PC-9 (cell line): ENCODE results near the gene PODXL. TPM values are rescaled to one million over a fixed set of nuclear protein-coding genes. Genes with fewer than 3 reads are reported as not detected.

Experiments used
- BruUV-seq: library from RNA; stranded (reverse); fragments of 400-500 nt; replicated peaks from 2 replicates; lab custom pipeline; 2021; lab: Mats Ljungman, UMichigan
- CTCF ChIA-PET: fragments of 300-600 bp; sonication (Branson Sonifier 250); formaldehyde crosslinking; loops from one replicate; lab custom pipeline; 2022; ENCODE audit warnings: antibody characterized with exemption; lab: Charles Lee
- POLR2A ChIA-PET: fragments of 300-600 bp; sonication (Branson Sonifier 250); formaldehyde crosslinking; loops from one replicate; lab custom pipeline; 2022; ENCODE audit warnings: antibody characterized with exemption; ENCODE audit not compliant: unreplicated experiment; lab: Charles Lee
- DNase-seq, 2 experiments: peaks; one replicate each; pipeline versions ENCODE4 v3.0.0 to v3.0.0-alpha.2; 2015 to 2022; ENCODE audit warnings: mixed read lengths in 1 of 2
- H2AFZ ChIP-seq: fragments of 200-600 bp; sonication (generic); 2 replicates; pipeline ENCODE4 v1.8.1; 2017; ENCODE audit warnings: antibody characterized with exemption
- H3F3A ChIP-seq: fragments of 200-600 bp; sonication (generic); 2 replicates; pipeline ENCODE4 v1.8.1; 2017; ENCODE audit warnings: antibody characterized with exemption, mild to moderate bottlenecking, low read depth; ENCODE audit not compliant: insufficient read depth
- H3K27ac ChIP-seq: fragments of 200-600 bp; sonication (generic); 2 replicates; pipeline ENCODE4 v1.6.1; 2016; ENCODE audit warnings: mixed run types
- H3K27me3 ChIP-seq: fragments of 200-600 bp; sonication (generic); 2 replicates; pipeline ENCODE4 v1.6.1; 2016; ENCODE audit warnings: low read depth, mixed run types; ENCODE audit not compliant: insufficient read depth
- H3K36me3 ChIP-seq: fragments of 200-600 bp; sonication (generic); 2 replicates; pipeline ENCODE4 v1.6.1; 2016; ENCODE audit warnings: low read depth, mixed run types
- H3K4me1 ChIP-seq: fragments of 200-600 bp; sonication (generic); replicated peaks from 2 replicates; pipeline ENCODE4 v1.6.1; 2016; ENCODE audit warnings: mixed run types; ENCODE audit not compliant: insufficient read depth
- H3K4me2 ChIP-seq: fragments of 200-600 bp; sonication (generic); 2 replicates; pipeline ENCODE4 v1.6.1; 2017; ENCODE audit warnings: mixed run types
- H3K4me3 ChIP-seq: fragments of 200-600 bp; sonication (generic); 2 replicates; pipeline ENCODE4 v1.6.1; 2016; ENCODE audit warnings: mixed run types
- H3K79me2 ChIP-seq: fragments of 200-600 bp; sonication (generic); 2 replicates; pipeline ENCODE4 v1.6.1; 2017; ENCODE audit warnings: low read depth, mixed run types
- H3K9me2 ChIP-seq: fragments of 200-600 bp; sonication (generic); 2 replicates; pipeline ENCODE4 v1.8.1; 2017; ENCODE audit warnings: mild to moderate bottlenecking; ENCODE audit not compliant: insufficient read depth
- H3K9me3 ChIP-seq: fragments of 200-600 bp; sonication (generic); 2 replicates; pipeline ENCODE4 v1.8.1; 2016; ENCODE audit warnings: low read depth; ENCODE audit not compliant: insufficient read depth
- H4K20me1 ChIP-seq: fragments of 200-600 bp; sonication (generic); 2 replicates; pipeline ENCODE4 v1.8.1; 2017; ENCODE audit not compliant: insufficient read depth
- EZH2 ChIP-seq: fragments of 200-600 bp; sonication (generic); IDR thresholded peaks from 2 replicates; pipeline ENCODE4 v1.8.0; 2017; ENCODE audit warnings: antibody characterized with exemption, low read depth
- intact Hi-C: fragments of 100-400 bp; cut with micrococcal nuclease; formaldehyde crosslinking; loops from one replicate; pipeline ENCODE4 v1.10.0; 2022; ENCODE audit not compliant: unreplicated experiment
- total RNA-seq: library from RNA; stranded (reverse); gene quantifications from 2 replicates; pipeline ENCODE4 v1.2.3, GENCODE V29; 2021
- TF ChIP-seq, protein P1 (sequence below): fragments of 200-600 bp; sonication (generic); conservative IDR thresholded peaks from 2 replicates; pipeline ENCODE4 v1.6.1; 2017; ENCODE audit warnings: mixed run types, antibody characterized with exemption, mild to moderate bottlenecking, moderate library complexity

The PODXL gene
- total RNA-seq, 1 experiment from 2014 or later = 75.3 TPM

DNA sequence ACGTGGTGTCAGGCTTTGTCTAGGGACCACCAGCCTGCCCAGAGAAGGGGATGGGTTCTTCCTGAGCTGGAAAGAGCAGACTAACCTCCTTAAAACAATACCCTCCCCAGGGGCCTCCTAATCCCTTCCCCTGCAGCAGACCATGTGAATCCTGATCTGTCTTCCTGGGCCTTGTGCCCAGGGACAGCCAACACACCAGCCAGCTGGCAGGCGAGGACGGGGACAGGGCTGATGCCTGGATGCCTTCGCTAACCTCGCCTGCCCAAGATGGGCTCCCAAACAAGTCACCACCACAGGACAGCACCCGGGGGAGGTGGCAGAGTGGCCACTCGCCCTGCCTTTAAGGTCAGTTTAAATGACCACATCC, 17.6 kb downstream of the PODXL start:
- H3K27me3 ChIP-seq = no peaks in the 10 kb centered on the region
- intact Hi-C loops = loop anchor here (1.0 to 10.0 kb wide), 4 partner anchors 17 to 644 kb away; partner anchors contain the start of gene PODXL
- no peak for TF ChIP-seq EZH2
- TF ChIP-seq, protein P1, sequence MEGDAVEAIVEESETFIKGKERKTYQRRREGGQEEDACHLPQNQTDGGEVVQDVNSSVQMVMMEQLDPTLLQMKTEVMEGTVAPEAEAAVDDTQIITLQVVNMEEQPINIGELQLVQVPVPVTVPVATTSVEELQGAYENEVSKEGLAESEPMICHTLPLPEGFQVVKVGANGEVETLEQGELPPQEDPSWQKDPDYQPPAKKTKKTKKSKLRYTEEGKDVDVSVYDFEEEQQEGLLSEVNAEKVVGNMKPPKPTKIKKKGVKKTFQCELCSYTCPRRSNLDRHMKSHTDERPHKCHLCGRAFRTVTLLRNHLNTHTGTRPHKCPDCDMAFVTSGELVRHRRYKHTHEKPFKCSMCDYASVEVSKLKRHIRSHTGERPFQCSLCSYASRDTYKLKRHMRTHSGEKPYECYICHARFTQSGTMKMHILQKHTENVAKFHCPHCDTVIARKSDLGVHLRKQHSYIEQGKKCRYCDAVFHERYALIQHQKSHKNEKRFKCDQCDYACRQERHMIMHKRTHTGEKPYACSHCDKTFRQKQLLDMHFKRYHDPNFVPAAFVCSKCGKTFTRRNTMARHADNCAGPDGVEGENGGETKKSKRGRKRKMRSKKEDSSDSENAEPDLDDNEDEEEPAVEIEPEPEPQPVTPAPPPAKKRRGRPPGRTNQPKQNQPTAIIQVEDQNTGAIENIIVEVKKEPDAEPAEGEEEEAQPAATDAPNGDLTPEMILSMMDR = no peak
- CTCF ChIA-PET = interaction anchor here (0.5 to 1.8 kb wide), 5 partner anchors 17 to 88 kb away, joined by 3 to 6 read pairs (median 3); no protein-coding TSS in a partner anchor
- H4K20me1 ChIP-seq = no peaks in the 10 kb centered on the region
- H3K9me2 ChIP-seq = no peaks in the 10 kb centered on the region
- BruUV-seq = TSS peak; percentile 96
- H3K4me1 ChIP-seq = peaks cover 48% of the 10 kb centered on the region
- H3F3A ChIP-seq = peaks cover 32% of the 10 kb centered on the region; the same call in 1 of the 2 replicates
- H3K4me2 ChIP-seq = peak overlapping the region; percentile 59
- POLR2A ChIA-PET = interaction anchor here (0.5 to 1.0 kb wide), 5 partner anchors 17 to 1035 kb away, joined by 3 to 5 read pairs (median 4); no protein-coding TSS in a partner anchor
- H3K79me2 ChIP-seq = peaks cover 82% of the 10 kb centered on the region
- H3K4me3 ChIP-seq = no peak overlapping the region; the same call in 1 of the 2 replicates
- no peaks in the 10 kb centered on the region for H3K9me3 ChIP-seq
- peak overlapping the region; percentile 83 for H3K27ac ChIP-seq
- DNase-seq = peak in 1 of 2 experiments; percentile 65
- no peak overlapping the region for H2AFZ ChIP-seq
- peaks cover 5% of the 10 kb centered on the region; the same call in 1 of the 2 replicates for H3K36me3 ChIP-seq

DNA sequence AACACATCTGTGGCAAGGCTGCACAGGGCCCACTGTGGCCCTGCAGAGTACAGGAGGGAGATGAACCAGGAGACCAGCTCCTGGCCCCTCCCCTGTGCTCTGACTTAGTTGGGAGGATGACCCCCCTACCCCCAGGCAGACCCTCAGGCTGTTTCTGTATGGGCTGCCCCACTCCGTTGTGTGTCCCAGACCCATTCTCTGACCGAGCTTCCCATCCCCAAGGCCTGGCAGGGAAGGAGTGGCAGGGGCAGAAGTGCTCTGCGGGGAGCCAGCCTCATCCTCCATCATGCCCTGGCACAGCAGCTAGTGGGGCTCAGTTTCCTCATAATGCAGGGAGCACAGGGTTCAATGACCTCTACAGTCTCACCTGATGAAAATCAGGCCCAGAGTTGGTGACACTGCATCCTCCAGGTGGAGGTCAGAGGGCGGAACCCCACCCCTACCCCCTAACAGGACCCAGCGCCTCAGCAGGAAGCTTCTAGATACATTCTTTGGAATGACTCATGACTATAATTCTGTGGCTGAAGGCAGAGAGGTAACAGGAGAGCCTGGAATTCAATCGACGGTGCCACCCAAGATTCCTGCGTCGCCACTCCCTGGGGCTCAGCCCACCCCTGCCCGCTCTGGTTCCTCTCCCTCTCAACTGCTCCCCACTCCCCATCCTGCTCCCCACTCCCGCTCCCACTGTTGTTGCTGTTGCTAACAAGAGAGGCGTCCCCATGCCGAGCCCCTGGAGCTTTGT, 18.2 kb downstream of the PODXL start:
- BruUV-seq = TSS peak; percentile 37
- Histone ChIP-seq H3K9me3 (no peaks in the 10 kb centered on the region), H3K27me3 (no peaks in the 10 kb centered on the region), H2AFZ (no peak overlapping the region), H3K4me3 (no peak overlapping the region; the same call in 1 of the 2 replicates), H3K9me2 (no peaks in the 10 kb centered on the region), H3K79me2 (peaks cover 80% of the 10 kb centered on the region), H3K27ac (peak overlapping the region; percentile 83), H3K36me3 (peaks cover 5% of the 10 kb centered on the region; the same call in 1 of the 2 replicates), H3F3A (peaks cover 32% of the 10 kb centered on the region; the same call in 1 of the 2 replicates), H3K4me1 (peaks cover 48% of the 10 kb centered on the region), H4K20me1 (no peaks in the 10 kb centered on the region), H3K4me2 (peak overlapping the region; percentile 59)
- intact Hi-C loops = loop anchor here (1.0 to 10.0 kb wide), 4 partner anchors 17 to 643 kb away; partner anchors contain the start of gene PODXL
- POLR2A ChIA-PET = interaction anchor here (0.5 to 1.0 kb wide), 6 partner anchors 16 to 1034 kb away, joined by 3 to 24 read pairs (median 4); no protein-coding TSS in a partner anchor
- TF ChIP-seq EZH2 = no peak
- TF ChIP-seq, protein P1 = no peak
- DNase-seq = peak; percentile 94 to 97
- CTCF ChIA-PET = interaction anchor here (0.5 to 1.8 kb wide), 6 partner anchors 17 to 487 kb away, joined by 3 to 6 read pairs (median 4); no protein-coding TSS in a partner anchor

DNA sequence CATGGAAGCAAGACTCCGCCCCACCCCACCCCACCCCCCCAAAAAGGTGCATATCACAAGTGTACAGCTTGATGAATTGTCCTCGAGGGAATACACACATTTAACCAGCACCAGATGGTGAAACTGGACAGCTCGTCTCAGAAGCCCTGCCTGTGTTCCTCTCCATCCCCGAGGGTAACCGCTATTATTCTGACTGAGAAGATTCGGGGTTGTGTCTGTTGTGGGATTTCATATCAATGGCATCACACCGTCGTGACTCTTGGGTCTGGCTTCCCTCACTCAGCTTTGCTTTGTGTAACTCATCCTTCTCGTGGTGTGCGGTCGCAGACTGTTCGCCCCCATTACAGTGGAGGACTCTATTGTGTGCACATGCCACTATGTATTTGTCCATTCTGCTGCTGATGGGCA, 18.9 kb downstream of the PODXL start:
- intact Hi-C loops = loop anchor here (10.0 kb wide), 1 partner anchor 643 kb away; no protein-coding TSS in a partner anchor
- H2AFZ ChIP-seq = no peak overlapping the region
- no peak for DNase-seq
- H3K4me2 ChIP-seq = peak overlapping the region; percentile 59
- ChIA-PET POLR2A (interaction anchor here (0.6 to 0.9 kb wide), 3 partner anchors 9 to 1544 kb away, joined by 3 read pairs; partner anchors contain the start of gene CHCHD3), CTCF (interaction anchor here (0.7 to 1.8 kb wide), 3 partner anchors 9 to 291 kb away, joined by 3 to 6 read pairs (median 4); no protein-coding TSS in a partner anchor)
- TF ChIP-seq, protein P1 = no peak
- no peak for TF ChIP-seq EZH2
- H3K4me3 ChIP-seq = no peak overlapping the region
- H3K27me3 ChIP-seq = no peaks in the 10 kb centered on the region
- H3K27ac ChIP-seq = peak overlapping the region; percentile 83
- H3K4me1 ChIP-seq = peaks cover 48% of the 10 kb centered on the region
- H4K20me1 ChIP-seq = no peaks in the 10 kb centered on the region
- H3K9me3 ChIP-seq = no peaks in the 10 kb centered on the region
- no peaks in the 10 kb centered on the region for H3K9me2 ChIP-seq
- H3F3A ChIP-seq = peaks cover 32% of the 10 kb centered on the region; the same call in 1 of the 2 replicates
- BruUV-seq = no TSS peak
- H3K79me2 ChIP-seq = peaks cover 81% of the 10 kb centered on the region
- H3K36me3 ChIP-seq = peaks cover 5% of the 10 kb centered on the region; the same call in 1 of the 2 replicates
